Measurements from ENCODE around the gene EIF4G3. TPM values are rescaled to one million over a fixed set of nuclear protein-coding genes. Genes with fewer than 3 reads are reported as not detected.

Gene EIF4G3
- total and polyA plus RNA-seq, 9 of the 15 experiments (the other 6 are each of a cell fraction or from before 2014, with no cell fraction given) = 6.7 to 40.5 (median 32.1) TPM

- no peak for TF ChIP-seq TSHZ1 (CRISPR knock-in tag; IDR thresholded peaks at IDR 0.05)
- TF ChIP-seq SIX5 (IDR thresholded peaks at IDR 0.05; ENCODE audit: borderline replicate concordance in 1 of 2, insufficient read depth in 1 of 2, low read depth in 1 of 2, low read length in 2 of 2) = no peak
- no peak for TF ChIP-seq TRIM25 (IDR thresholded peaks at IDR 0.05; ENCODE audit: borderline replicate concordance)
- TF ChIP-seq AFF4 (CRISPR knock-in tag; IDR thresholded peaks at IDR 0.05) = no peak
- 0 out of 4 replicates have a peak, but pooled peaks of 1 of the 2 experiments have one; percentile 13 for TF ChIP-seq MLLT1 (IDR thresholded peaks at IDR 0.05)
- no peak for TF ChIP-seq SRSF1 (IDR thresholded peaks at IDR 0.05; ENCODE audit: low read depth, low read length)
- TF ChIP-seq ZNF224 (CRISPR knock-in tag; IDR thresholded peaks at IDR 0.05) = no peak
- peak; percentile 73; the same call in 1 of the 2 replicates for TF ChIP-seq ZBTB2 (IDR thresholded peaks at IDR 0.05)
- TF ChIP-seq EZH2 (IDR thresholded peaks at IDR 0.05; ENCODE audit: borderline replicate concordance, low read depth, low read length) = no peak
- 0 out of 2 replicates have a peak, but pooled peaks have one; percentile 23 for TF ChIP-seq TRIM28 (IDR thresholded peaks at IDR 0.05)
- TF ChIP-seq DIDO1 (tag; IDR thresholded peaks at IDR 0.05; ENCODE audit: low read depth) = no peak
These were observed at the start of gene EIF4G3 (continued) for GRCh38 chr1:21176586-21177555.

Data from K562 (cell line).